ENCODE data around the gene PLD1. TPM values are rescaled to one million over a fixed set of nuclear protein-coding genes. Genes with fewer than 3 reads are reported as not detected.

The PLD1 gene
- total RNA-seq, 4 donors from 2014 or later, result 7.0 to 17.1 (median 13.6) TPM

DNA sequence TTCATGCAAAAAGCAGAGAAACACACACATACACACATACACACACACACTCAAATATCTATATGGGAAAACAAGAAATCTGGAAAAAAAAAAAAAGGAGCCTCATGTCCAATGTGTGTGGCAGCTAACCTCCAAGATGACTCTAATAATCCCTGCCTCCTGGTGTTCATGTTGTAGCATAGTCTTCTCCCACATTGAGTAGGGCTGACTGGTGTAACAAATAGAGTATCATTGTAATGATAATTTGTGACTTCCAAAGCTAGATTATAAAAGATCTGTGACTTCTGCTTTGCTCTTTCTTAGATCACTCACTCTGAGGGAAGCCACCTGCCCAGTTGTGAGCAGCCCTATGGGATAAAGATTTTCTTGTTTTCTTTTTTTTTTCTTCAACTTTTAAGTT is 219.2 kb downstream of the PLD1 start:
- Histone ChIP-seq H3K9me3 (no peaks in the 10 kb centered on the region), H3K36me3 (no peaks in the 10 kb centered on the region), H3K4me3 (no peak overlapping the region), H3K27ac (no peak overlapping the region), H3K4me1 (no peaks in the 10 kb centered on the region), H3K27me3 (no peaks in the 10 kb centered on the region)
- ATAC-seq, result no peak
- TF ChIP-seq CTCF (IDR thresholded peaks at IDR 0.05), result no peak
- no peak for TF ChIP-seq POLR2A (IDR thresholded peaks at IDR 0.05)
- TF ChIP-seq POLR2AphosphoS5 (IDR thresholded peaks at IDR 0.05), result no peak
- TF ChIP-seq EP300 (IDR thresholded peaks at IDR 0.05), result no peak

DNA sequence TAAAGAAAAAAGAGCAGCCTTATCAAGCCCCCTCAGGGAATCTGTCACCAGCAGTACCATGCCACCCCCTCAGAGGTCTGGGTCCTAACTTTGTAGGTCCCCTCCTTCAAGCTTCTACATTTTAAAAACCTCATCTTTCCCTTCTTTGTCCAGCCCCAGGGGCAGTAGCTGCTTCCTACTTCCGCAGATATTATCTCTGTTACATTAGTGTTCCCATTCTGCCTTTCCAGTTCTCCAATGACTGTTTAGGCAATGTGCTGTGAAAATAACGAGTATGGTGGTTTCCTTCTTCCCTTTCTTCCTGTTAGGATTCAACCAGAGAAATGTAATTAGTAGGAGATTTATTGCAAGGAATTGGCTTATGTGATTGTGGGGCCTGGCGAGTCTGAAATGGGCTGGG is 224.0 kb downstream of the PLD1 start:
- no peaks in the 10 kb centered on the region for H3K9me3 ChIP-seq
- no peak for TF ChIP-seq EP300 (IDR thresholded peaks at IDR 0.05)
- TF ChIP-seq CTCF (IDR thresholded peaks at IDR 0.05), result no peak
- TF ChIP-seq POLR2A (IDR thresholded peaks at IDR 0.05), result no peak
- no peak for TF ChIP-seq POLR2AphosphoS5 (IDR thresholded peaks at IDR 0.05)
- WGBS, 2 donors (ENCODE audit: low coverage in 1 of 2), result 39% methylated on average over 3 of the region's 3 CpGs; no CpG with 5 or more reads in 1 of the 2 donors
- no peak overlapping the region for H3K4me3 ChIP-seq
- H3K36me3 ChIP-seq, result no peaks in the 10 kb centered on the region
- no peaks in the 10 kb centered on the region for H3K4me1 ChIP-seq
- no peaks in the 10 kb centered on the region for H3K27me3 ChIP-seq
- no peak overlapping the region for H3K27ac ChIP-seq
- ATAC-seq, result no peak

GRCh38 chr3:171585039-171585438 is 225.2 kb downstream of the PLD1 start:
- Histone ChIP-seq H3K27me3 (no peaks in the 10 kb centered on the region), H3K9me3 (no peaks in the 10 kb centered on the region), H3K27ac (no peak overlapping the region), H3K36me3 (no peaks in the 10 kb centered on the region), H3K4me1 (no peaks in the 10 kb centered on the region), H3K4me3 (no peak overlapping the region)
- no peak for TF ChIP-seq EP300 (IDR thresholded peaks at IDR 0.05)
- no peak for TF ChIP-seq CTCF (IDR thresholded peaks at IDR 0.05)
- no peak for TF ChIP-seq POLR2A (IDR thresholded peaks at IDR 0.05)
- no peak for TF ChIP-seq POLR2AphosphoS5 (IDR thresholded peaks at IDR 0.05)
- 70 to 71% methylated on average over 2 to 3 of the region's 3 CpGs for WGBS, 2 donors (ENCODE audit: low coverage in 1 of 2)
- no peak for ATAC-seq

- H3K27me3 ChIP-seq, result no peaks in the 10 kb centered on the region
- no peaks in the 10 kb centered on the region for H3K4me1 ChIP-seq
- no peaks in the 10 kb centered on the region for H3K9me3 ChIP-seq
- ATAC-seq, result no peak
- no peaks in the 10 kb centered on the region for H3K36me3 ChIP-seq
- no peak for TF ChIP-seq EP300 (IDR thresholded peaks at IDR 0.05)
- TF ChIP-seq CTCF (IDR thresholded peaks at IDR 0.05), result no peak
- no peak for TF ChIP-seq POLR2A (IDR thresholded peaks at IDR 0.05)
- TF ChIP-seq POLR2AphosphoS5 (IDR thresholded peaks at IDR 0.05), result no peak
- no peak overlapping the region for H3K27ac ChIP-seq
- no peak overlapping the region for H3K4me3 ChIP-seq
Observed at GRCh38 chr3:171584100-171584499, 226.2 kb downstream of the PLD1 start.

- WGBS, 2 donors (ENCODE audit: low coverage in 1 of 2), result 70 to 79% methylated on average over 5 to 6 of the region's 6 CpGs
- H3K4me1 ChIP-seq, result no peaks in the 10 kb centered on the region
- H3K36me3 ChIP-seq, result no peaks in the 10 kb centered on the region
Observed at GRCh38 chr3:171574556-171575240, 235.6 kb downstream of the PLD1 start.

More at GRCh38 chr3:171574556-171575240, 235.6 kb downstream of the PLD1 start:
- no peaks in the 10 kb centered on the region for H3K9me3 ChIP-seq
- TF ChIP-seq EP300 (IDR thresholded peaks at IDR 0.05) (no peak), POLR2AphosphoS5 (IDR thresholded peaks at IDR 0.05) (no peak), POLR2A (IDR thresholded peaks at IDR 0.05) (no peak), CTCF (IDR thresholded peaks at IDR 0.05) (no peak)
- no peak overlapping the region for H3K4me3 ChIP-seq
- H3K27ac ChIP-seq, result no peak overlapping the region
- no peaks in the 10 kb centered on the region for H3K27me3 ChIP-seq
- no peak for ATAC-seq

Measured in gastroesophageal sphincter (tissue), 4 donors.